HG03354 (cell line): ENCODE data around the gene MYH10.

Source experiments
- ATAC-seq: cut with Tn5 transposase; IDR thresholded peaks from one replicate; pipeline ENCODE4 v1.9.1; 2021; ENCODE audit warnings: mild to moderate bottlenecking; ENCODE audit not compliant: unreplicated experiment, poor library complexity, severe bottlenecking

The MYH10 gene

DNA sequence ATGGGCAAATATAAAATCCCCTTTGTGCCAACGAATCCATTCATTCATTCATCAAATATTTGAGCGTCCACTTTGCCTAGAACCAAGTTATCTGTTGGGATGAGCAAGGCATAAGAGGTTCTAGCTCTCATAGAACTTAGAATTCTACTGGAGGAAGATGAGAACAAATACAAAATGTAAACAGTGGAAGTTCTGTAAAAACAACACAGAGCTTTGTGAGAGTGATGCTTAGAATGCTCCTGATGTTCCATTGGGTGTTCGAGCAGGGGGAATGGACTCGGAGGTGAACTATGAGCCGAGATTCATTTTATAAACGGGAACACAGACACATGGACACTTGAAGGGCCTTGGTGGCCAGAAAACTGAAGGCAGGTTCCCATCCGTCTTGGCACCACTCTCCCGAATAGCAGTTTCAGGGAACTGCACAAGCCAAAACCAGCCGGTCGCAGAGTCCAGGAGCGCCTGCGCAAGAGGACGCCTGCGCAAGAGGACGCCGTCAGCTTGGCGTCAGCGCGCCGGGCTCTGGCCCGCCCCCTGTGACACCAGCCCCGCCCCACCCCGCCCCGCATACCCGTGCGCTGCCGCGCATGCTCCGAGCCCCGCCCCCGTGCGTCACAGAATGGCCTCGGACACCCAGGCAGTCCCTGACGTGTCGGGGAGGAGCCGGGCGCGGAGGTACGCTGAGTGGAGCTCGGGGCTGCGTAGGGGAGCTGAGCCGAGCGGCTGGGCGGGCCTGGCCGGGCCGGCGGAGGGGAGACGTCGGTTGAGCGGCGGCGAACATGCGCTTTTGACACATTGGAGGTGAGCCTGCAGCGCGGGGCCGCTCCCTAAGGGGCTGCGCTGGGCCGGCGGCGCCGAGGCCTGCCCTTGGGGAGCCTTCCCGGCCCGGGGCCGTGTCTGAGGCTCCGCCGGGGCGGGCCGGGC lies 195.0 kb downstream of the MYH10 start, which contains the start of gene NDEL1:
TSS of gene NDEL1 (plus strand) at position 640 of the 924 bp plus-strand sequence. CDS start 8,388 bp downstream, outside the sequence.
- ATAC-seq, result peak; percentile 95

DNA sequence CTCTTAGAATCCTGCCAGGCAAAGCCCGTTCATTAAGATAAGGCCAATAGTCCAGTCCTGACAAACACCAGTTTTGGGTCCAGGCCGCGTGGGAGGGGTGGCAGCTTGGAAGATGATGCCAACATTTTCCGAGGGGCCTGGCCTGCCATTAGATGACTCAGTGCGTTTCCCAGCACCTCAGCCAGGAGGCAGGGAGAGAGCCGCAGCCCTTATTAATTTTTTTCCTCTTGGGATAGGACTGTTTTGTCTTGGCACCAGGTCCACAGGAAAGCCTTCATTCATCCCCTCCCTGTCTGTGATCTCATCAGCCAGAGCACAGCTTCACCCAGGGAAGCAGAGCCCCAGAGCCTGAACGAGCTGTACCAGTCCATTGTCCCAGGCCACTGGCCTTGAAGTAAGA lies 199.6 kb downstream of the MYH10 start:
- no peak for ATAC-seq

DNA sequence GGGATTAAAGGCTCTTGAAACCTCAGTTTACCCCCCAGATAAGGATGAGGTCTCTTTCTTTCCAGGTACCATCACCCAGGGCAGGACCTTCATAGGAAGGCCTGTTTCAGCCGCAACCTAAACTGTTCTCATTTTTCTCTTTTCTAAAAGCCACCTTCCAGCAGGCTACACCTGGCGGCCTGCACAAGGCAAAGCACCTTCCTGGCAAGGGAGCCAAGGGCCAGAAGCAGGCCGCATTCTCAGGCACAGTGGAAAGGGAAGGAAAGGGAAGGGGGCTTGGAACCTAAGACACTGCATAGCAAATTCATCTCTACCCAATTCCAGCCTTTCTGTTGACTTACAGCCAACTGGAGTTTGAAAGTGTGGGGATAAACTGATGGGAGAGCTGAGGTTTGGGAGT lies 203.7 kb downstream of the MYH10 start:
- no peak for ATAC-seq

DNA sequence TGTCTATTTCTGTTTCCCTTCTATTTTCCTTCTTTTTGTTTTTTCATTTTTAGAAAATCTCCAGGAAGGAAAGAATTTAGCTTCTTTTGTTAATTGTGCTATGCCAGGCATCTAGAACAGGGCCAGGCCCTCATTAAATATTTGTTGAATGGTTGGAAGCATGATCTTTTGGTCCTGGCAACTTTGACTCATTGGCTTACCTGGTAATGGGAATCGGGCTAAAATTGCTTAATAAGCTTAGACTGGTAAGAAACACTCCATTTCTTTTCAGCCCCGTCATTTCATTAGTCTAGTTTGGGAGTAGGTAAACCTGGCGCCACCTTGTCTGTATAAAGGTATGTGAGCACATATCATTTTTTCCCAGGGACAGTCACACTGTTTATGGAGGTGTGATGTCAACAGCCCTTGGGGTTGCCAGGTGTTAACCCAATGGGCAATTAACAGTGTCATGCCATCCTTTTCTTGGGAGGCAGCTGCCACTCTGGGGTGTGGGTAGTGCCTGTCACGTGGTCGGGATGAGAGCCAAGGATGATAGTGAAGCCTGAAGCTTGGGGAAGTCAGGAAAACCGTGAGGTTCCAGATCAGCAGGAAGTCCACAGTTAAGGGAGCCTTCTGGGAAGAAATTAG lies 204.3 kb downstream of the MYH10 start:
- no peak for ATAC-seq
